ENCODE measurements around the gene LAMA5.

The LAMA5 gene

DNA sequence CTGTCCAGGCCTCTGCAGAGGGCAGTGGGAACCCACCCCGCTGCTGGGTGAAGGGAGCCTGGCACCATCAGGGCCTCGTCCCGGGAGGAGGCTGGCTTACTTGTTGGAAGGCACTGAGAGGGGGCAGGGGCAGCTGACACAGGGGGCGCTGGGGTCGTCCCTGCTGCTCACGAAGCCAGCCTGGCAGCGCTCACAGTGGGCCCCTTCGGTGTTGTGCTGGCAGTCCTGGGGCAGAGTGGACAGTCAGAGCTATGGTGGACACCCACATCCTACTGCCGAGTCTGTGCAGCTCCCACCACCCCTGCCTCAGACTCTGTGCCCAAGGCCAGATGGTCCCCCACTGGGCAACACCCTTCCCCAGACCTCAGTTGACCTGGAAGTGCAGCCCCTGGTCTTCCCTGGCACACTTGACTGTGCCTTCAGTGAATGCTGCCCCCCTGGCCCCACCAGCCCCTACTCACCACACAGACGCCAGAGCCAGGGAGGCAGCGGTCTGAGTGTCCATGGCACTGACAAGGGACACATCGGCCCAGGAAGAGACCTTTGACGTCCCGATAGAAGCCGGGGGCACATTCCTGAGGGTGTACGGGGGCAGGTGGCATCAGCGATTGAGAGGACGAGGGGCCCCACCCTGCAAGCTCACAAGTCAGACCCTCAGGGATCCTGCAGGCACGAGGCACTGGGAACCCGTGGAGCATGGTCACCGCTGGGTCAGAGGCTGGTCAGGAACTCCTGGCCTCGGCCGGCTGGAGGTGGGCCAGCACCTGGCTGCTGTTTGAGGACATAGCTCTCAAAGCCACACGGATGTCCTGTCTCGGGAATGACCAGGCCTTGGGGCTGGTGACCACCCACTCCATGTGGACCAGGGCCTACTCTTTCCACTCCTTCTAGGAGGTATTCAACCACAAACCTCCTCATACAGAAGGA lies 42.9 kb downstream of the LAMA5 start:
- no peak for DNase-seq

DNA sequence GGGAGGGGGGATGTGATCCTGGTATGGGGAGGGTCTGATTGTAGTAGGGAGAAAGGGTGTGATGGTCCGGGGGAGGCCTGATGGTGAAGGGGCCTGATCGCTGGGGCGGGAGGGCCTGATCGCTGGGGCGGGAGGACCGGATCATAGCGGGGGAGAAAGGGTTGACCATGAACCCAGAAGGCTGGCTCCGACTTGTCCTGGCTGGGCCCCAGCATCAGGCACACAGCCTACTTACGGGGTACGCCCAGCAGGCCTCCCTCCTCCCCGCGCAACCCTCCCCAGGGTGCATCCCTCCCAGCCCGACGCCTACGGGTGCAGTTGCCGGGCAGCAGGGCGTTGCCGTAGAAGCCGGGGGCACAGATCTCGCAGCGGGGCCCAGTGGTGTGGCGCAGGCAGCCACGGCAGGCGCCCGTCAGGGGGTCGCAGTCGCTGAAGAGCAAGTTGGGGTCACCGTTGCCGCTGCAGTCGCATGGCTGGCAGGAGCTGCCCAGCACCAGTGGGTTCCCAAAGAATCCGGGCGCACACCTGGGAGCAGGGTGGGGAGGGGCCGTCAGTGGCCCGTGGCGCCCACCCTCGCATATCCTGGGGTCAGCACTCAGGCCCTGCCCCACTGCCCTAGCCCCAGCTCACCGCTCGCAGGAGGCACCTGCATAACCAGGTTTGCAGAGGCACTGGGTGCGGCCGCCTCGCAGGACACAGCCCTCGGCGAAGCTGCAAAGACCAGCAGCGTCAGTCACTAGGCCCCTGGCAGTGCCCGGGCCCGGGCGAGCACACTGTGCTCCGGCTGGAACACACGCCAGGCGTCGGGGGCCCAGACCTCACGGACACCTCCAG lies 43.7 kb downstream of the LAMA5 start:
- DNase-seq = no peak

- no peak for DNase-seq
Observed at GRCh38 chr20:62322492-62323041, 44.5 kb downstream of the LAMA5 start.

DNA sequence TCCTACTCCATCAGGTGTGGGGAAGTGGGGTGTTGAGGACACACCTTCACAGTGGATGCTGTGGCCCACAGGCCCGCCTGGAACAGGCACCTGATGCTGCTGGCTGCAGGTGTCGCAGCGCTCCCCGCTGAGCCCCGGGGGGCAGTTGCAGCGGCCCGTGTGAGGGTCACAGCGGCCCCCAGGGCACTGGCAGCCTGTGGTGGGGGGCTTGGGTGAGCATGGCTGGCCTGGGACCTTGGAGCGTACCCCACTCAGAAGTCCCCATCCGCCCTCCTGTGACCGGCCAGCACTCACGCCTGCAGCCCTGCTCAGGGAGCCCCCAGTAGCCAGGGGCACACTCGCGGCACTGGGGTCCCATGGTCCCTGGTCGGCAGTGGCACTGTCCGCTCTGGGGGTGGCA lies 45.1 kb downstream of the LAMA5 start:
- no peak for DNase-seq

DNA sequence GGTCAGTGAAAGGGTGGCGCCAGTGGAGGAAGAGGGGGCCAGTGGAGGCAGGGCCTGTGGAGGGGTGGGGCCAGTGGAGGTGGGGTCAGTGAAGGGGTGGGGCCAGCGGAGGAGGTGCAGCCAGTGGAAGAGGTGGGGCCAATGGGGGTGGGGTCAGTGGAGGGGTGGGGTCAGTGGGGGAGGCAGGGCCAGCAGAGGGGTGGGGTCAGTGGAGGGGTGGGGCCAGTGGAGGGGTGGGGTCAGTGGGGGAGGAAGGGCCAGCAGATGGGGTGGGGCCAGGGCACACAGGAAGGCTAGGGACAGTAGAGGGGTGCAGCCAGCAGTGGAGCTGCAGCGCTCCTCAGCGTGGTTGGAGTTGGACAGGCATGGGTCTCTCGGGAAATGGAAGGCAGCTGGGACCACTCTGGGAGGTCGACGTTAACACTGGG lies 45.6 kb downstream of the LAMA5 start:
- DNase-seq = no peak

DNA sequence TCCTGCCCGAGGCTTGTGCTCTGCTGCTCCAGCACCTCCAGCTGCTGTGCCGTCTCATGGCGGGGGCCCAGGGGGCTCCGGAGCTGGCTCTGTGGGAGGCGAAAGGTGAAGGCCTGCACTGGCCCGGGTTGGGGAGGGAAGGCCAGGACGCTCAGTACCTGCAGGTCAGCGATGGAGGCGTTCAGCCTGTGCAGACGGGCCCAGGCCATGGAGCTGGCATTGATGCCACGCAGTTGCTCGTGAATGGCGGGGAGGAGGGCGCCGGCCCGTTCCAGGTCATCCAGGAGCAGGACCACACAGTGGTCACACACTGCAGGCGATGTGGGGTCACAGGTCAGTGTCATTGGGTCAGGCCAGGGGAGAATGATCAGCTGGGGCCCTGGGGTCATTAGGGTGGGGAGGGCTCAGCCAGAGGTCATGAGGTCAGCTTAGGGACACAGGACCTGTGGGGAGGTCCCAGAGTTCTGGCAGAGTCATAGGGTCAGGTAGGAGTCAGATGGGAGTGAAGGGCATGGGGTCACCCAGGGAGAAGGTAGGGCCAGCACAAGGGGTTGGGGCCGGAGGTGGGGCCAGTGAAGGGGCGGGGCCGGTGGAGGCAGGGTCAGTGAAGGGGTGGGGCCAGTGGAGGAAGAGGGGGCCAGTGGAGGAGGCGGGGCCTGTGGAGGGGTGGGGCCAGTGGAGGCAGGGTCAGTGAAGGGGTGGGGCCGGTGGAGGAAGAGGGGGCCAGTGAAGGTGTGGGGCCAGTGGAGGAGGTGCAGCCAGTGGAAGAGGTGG lies 46.3 kb downstream of the LAMA5 start:
- peak in 1 of 2 donors; percentile 3 for DNase-seq

DNA sequence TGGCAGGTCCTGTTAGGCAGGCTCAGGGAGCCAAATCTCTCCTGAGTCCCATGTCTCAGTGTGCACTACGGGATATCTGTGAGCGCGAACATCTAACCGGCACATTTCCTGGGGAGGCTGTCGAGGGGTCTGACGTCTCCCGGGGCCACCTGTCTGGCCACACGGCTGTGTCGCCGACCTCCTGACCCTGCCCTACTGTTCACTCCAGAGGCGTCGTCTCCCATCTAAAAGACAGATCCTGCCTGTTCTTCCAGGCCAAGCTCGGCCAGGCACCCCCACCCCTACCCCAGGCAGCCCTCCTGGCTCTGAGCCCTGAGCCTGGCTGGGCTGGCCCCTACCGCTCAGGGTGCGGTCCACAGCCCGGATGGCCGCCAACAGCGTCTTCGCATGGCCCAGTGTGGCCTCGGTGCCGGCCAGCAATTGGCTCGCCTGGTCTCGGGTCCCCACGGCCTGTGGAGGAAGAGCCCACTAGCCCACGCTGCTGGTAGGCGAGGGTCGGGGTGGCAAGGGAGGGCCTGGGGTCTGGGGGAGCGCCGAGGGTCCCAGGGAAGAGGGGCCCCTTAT lies 47.7 kb downstream of the LAMA5 start:
- DNase-seq = no peak

- DNase-seq = no peak
Observed at GRCh38 chr20:62318400-62319345, 48.4 kb downstream of the LAMA5 start.

GRCh38 chr20:62317167-62317655 lies 49.9 kb downstream of the LAMA5 start:
- DNase-seq = no peak

- DNase-seq = no peak
Observed at GRCh38 chr20:62316331-62317166, 50.6 kb downstream of the LAMA5 start.

DNA sequence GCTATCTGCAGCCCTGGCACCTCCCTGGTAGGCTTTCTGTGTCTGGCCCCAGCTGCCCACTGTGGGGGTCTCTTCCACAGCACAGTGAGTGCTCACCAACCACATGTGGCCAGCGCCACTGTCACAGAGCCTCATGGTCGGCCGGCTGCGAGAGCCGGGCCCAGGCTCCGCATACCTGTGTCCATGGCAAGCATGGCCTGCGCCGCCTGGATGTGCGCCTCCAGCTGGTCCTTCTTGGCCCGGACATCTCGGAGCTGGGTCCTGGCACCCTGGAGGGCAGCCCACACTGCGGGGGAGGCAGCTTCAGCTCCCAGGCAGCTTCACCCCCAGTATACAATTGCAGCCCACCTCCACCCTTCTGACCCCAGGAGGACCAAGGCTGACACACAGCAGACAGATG lies 51.3 kb downstream of the LAMA5 start:
- DNase-seq = no peak

GRCh38 chr20:62314711-62315302 lies 52.3 kb downstream of the LAMA5 start:
- no peak for DNase-seq

DNA sequence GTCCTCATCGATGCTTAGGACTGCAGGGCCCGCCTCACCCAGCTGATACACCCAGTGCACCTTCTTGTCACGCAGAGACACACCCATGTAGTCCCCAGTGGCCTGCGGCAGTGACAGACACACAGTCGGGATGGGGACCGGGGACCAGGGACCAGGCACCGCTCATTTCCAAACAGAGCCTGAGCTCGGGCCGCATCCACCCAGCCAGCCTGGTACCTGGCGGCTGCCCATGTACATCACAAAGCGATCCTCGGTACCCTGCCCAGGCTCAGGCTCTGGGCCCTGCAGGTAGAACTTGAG lies 52.8 kb downstream of the LAMA5 start:
- DNase-seq = no peak

DNA sequence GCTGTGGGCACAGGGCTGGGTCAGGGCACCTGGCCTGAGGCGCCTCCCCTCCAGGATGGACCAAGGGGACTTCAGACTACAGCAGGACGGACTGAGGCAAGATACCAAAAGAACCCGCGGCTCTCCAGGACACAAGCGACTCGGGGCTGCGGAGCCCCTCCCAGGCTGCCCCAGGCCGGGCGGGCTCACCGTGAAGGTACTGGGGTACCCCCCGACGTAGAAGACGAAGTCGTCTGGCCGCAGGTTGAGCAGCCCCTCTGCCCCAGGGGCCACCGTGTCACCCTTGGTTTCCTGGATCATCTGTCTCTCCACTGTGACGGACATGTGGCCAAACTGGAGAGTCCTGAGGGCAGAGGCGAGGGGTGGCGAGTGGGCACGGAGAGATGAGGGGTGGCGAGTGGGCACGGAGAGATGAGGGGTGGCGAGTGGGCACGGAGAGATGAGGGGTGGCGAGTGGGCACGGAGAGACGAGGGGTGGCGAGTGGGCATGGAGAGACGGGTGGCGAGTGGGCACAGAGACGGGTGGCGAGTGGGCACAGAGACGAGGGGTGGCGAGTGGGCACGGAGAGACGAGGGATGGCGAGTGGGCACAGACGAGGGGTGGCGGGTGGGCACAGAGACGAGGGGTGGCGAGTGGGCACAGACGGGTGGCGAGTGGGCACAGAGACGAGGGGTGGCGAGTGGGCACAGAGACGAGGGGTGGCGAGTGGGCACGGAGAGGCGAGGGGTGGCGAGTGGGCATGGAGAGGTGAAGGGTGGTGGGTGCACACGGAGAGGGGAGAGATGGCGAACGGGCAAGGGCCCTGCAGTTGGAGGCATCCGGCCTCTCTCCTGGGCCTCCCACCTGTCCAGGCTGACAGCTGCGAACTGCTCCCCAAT lies 53.4 kb downstream of the LAMA5 start:
- no peak for DNase-seq

- DNase-seq = no peak
Observed at GRCh38 chr20:62313021-62313420, 54.1 kb downstream of the LAMA5 start.

DNA sequence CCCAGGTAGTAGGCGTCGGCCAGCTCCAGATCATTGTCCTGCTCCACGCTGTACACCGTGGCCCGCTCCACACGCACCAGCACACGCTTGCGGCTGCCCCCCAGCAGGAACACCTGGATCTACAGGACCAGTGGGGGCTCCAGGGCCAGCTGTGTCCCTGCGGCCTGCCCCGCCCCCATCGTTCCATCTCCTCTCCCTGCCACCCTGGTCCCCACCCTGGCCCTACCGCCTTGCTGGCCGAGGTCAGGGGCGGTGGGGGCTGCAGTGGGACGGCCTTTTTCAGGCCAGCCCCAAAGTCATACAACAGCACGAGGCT lies 54.5 kb downstream of the LAMA5 start:
- no peak for DNase-seq

DNA sequence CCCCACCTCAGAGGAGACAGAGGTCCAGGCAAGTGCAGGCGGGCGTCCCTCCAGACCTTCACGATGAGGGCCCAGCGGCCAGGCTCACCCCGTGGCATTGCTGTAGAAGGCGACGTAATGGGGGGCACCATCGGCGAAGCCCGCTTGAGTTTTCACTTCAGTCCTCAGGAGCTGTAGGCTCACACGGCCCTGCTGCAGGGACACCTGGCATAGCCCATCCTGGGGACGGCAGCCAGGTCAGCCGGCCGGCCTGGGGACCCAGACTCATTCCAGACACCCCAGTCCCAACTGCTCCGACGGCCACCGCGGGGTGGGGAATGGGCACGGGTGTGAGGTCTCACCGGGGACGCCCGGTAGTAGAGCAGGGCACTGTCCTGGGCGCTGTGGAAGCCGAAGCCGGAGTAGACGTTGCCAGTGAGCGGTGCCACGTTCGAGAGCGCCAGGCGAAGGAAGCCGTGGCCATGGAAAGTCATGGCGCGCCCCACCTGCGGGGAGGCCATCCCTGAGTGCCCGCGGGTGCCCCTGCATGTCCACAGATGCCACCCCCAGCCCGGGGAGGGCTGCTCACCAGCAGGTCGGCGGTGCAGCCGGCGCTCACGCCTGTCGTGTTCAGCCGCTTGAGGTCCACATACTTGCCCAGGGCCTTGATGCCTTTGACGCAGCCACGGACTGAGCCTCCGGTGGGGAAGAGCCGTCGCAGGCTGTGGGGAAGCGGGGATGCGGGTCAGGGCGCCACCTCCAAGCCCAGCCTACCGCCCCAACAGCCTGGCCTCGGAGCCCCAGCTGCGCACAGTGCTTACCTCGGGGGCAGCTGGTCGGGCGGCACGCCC lies 55.1 kb downstream of the LAMA5 start:
- no peak for DNase-seq

GRCh38 chr20:62311150-62311549 lies 56.0 kb downstream of the LAMA5 start:
- no peak for DNase-seq

All from inflammatory macrophage treated with lipopolysaccharide for 1 hour (primary cell).